ENCODE data around the gene TMEM201.

TMEM201 gene

GRCh38 chr1:9657521-9658032, 68.9 kb downstream of the TMEM201 start:
- no peak for TF ChIP-seq REST (IDR thresholded peaks at IDR 0.05; ENCODE audit: insufficient read depth in 1 of 2, low read depth in 2 of 2, low read length in 2 of 2)
- no peak for TF ChIP-seq TAF1 (IDR thresholded peaks at IDR 0.05; ENCODE audit: borderline replicate concordance, insufficient read depth, low read length)
- no peak for TF ChIP-seq FOXP2 (optimal IDR thresholded peaks at IDR 0.05; ENCODE audit: borderline replicate concordance, extremely low read depth, extremely low read length, insufficient read depth)
- no peak for TF ChIP-seq SIN3A (IDR thresholded peaks at IDR 0.05; ENCODE audit: borderline replicate concordance, insufficient read depth, low read length)
- TF ChIP-seq POLR2AphosphoS5 (IDR thresholded peaks at IDR 0.05; ENCODE audit: low read depth, low read length): no peak

- TF ChIP-seq SIN3A (IDR thresholded peaks at IDR 0.05; ENCODE audit: borderline replicate concordance, insufficient read depth, low read length) (no peak), REST (IDR thresholded peaks at IDR 0.05; ENCODE audit: insufficient read depth in 1 of 2, low read depth in 2 of 2, low read length in 2 of 2) (no peak), POLR2AphosphoS5 (IDR thresholded peaks at IDR 0.05; ENCODE audit: low read depth, low read length) (no peak), FOXP2 (optimal IDR thresholded peaks at IDR 0.05; ENCODE audit: borderline replicate concordance, extremely low read depth, extremely low read length, insufficient read depth) (no peak), TAF1 (IDR thresholded peaks at IDR 0.05; ENCODE audit: borderline replicate concordance, insufficient read depth, low read length) (no peak)
These were observed 69.5 kb downstream of the TMEM201 start for GRCh38 chr1:9658199-9658598.

GRCh38 chr1:9659328-9659727, 70.6 kb downstream of the TMEM201 start:
- TF ChIP-seq POLR2AphosphoS5 (IDR thresholded peaks at IDR 0.05; ENCODE audit: low read depth, low read length) (no peak), TAF1 (IDR thresholded peaks at IDR 0.05; ENCODE audit: borderline replicate concordance, insufficient read depth, low read length) (no peak), SIN3A (IDR thresholded peaks at IDR 0.05; ENCODE audit: borderline replicate concordance, insufficient read depth, low read length) (no peak), REST (IDR thresholded peaks at IDR 0.05; ENCODE audit: insufficient read depth in 1 of 2, low read depth in 2 of 2, low read length in 2 of 2) (no peak)

GRCh38 chr1:9663257-9663656, 74.5 kb downstream of the TMEM201 start:
- no peak for TF ChIP-seq SIN3A (IDR thresholded peaks at IDR 0.05; ENCODE audit: borderline replicate concordance, insufficient read depth, low read length)
- no peak for TF ChIP-seq FOXP2 (optimal IDR thresholded peaks at IDR 0.05; ENCODE audit: borderline replicate concordance, extremely low read depth, extremely low read length, insufficient read depth)
- TF ChIP-seq REST (IDR thresholded peaks at IDR 0.05; ENCODE audit: insufficient read depth in 1 of 2, low read depth in 2 of 2, low read length in 2 of 2): no peak
- no peak for TF ChIP-seq POLR2AphosphoS5 (IDR thresholded peaks at IDR 0.05; ENCODE audit: low read depth, low read length)
- TF ChIP-seq TAF1 (IDR thresholded peaks at IDR 0.05; ENCODE audit: borderline replicate concordance, insufficient read depth, low read length): no peak

All from PFSK-1 (cell line).